Non-pigmented ciliary epithelial cell (primary cell): ENCODE results near the gene RTCB.

Experiments used
- DNase-seq: peaks from one replicate; pipeline ENCODE4 v3.0.0-alpha.2; 2010; ENCODE audit warnings: low read depth

RTCB gene

GRCh38 chr22:32411829-32412592 lies at the start of gene RTCB:
Gene RTCB (minus strand): TSS chr22:32412247. CDS start chr22:32412156, 91 bp downstream.
- peak; percentile 72 for DNase-seq

GRCh38 chr22:32457031-32457430 lies 45.0 kb upstream of the RTCB start:
- DNase-seq = no peak

- no peak for DNase-seq
Measured at GRCh38 chr22:32448980-32449379, 36.9 kb upstream of the RTCB start.

- DNase-seq = no peak
Measured at GRCh38 chr22:32446321-32446720, 34.3 kb upstream of the RTCB start.

GRCh38 chr22:32444068-32444467 lies 32.0 kb upstream of the RTCB start:
- no peak for DNase-seq

- no peak for DNase-seq
Measured at GRCh38 chr22:32430352-32430751, 18.3 kb upstream of the RTCB start.

- no peak for DNase-seq
Measured at GRCh38 chr22:32426881-32427280, 14.8 kb upstream of the RTCB start.

GRCh38 chr22:32423664-32424063 lies 11.6 kb upstream of the RTCB start:
- no peak for DNase-seq

- no peak for DNase-seq
Measured at GRCh38 chr22:32422062-32422461, 10.0 kb upstream of the RTCB start.

- DNase-seq = no peak
Measured at GRCh38 chr22:32421484-32421883, 9.4 kb upstream of the RTCB start.

- no peak for DNase-seq
Measured at GRCh38 chr22:32417906-32418305, 5.9 kb upstream of the RTCB start.

- DNase-seq = no peak
Measured at GRCh38 chr22:32416556-32417085, 4.6 kb upstream of the RTCB start.

- no peak for DNase-seq
Measured at GRCh38 chr22:32414191-32414590, 2.1 kb upstream of the RTCB start.

- DNase-seq = no peak
Measured at GRCh38 chr22:32413719-32414118, 1.7 kb upstream of the RTCB start.

- DNase-seq = no peak
Measured at GRCh38 chr22:32411402-32411801, 645 bp downstream of the RTCB start.

- no peak for DNase-seq
Measured at GRCh38 chr22:32410459-32410858, 1.6 kb downstream of the RTCB start.

- DNase-seq = no peak
Measured at GRCh38 chr22:32409977-32410376, 2.1 kb downstream of the RTCB start.

GRCh38 chr22:32407936-32408335 lies 4.1 kb downstream of the RTCB start:
- no peak for DNase-seq

GRCh38 chr22:32407312-32407711 lies 4.7 kb downstream of the RTCB start:
- no peak for DNase-seq

GRCh38 chr22:32404021-32404420 lies 8.0 kb downstream of the RTCB start:
- DNase-seq = no peak

- no peak for DNase-seq
Measured at GRCh38 chr22:32401486-32401885, 10.6 kb downstream of the RTCB start.

GRCh38 chr22:32396746-32397145 lies 15.3 kb downstream of the RTCB start:
- DNase-seq = no peak

GRCh38 chr22:32396255-32396654 lies 15.8 kb downstream of the RTCB start:
- no peak for DNase-seq

GRCh38 chr22:32395107-32395506 lies 16.9 kb downstream of the RTCB start:
- no peak for DNase-seq
